Stimulated activated CD8-positive, alpha-beta memory T cell treated with anti-CD3 and anti-CD28 coated beads, Interleukin-2, amount 100 ng/mL, for 48 hours (primary cell): ENCODE data around the gene RIPOR3.
A peak's percentile ranks its signal among the peaks of the same experiment; 100 is the strongest.
"Not testable (repeated sequence)": the region's sequence is repeated elsewhere in the genome, so short reads cannot be mapped to it uniquely, and the experiment has no call there.

Experiments used
- DNase-seq, 2 donors: peaks; one replicate each; pipeline ENCODE4 v3.0.0-alpha.2; 2020; ENCODE audit warnings: low read depth in 2 of 2

Gene RIPOR3

GRCh38 chr20:50724851-50725723, 33.7 kb upstream of the RIPOR3 start:
- peak; percentile 44 to 71 for DNase-seq

DNA sequence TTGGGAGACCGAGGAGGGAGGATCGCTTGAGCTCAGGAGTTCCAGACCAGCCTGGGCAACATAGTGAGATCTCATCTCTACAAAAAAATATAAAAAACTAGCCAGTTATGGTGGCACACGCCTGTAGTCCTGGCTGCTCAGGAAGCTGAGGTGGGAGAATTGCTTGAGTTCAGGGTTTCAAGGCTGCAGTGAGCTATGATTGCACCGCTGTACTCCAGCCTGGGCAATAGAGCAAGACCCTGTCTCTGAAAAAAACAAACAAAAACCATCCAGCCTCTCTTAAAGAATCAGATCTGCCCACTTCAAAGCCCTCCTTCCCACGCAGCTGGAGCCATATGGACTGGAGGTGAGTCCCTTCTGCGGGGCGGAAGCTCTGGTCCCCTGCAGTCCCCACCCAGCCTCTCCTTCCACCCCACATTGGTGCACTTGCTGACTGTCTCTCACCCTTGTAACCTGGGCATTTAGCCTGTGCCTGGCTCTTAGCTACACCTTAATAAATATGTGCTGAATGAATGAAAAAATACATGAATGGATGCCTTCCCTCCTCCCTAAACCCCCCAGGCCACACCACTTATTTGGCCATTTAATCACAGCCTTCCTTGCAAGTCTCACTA, 32.9 kb upstream of the RIPOR3 start:
- no peak for DNase-seq

DNA sequence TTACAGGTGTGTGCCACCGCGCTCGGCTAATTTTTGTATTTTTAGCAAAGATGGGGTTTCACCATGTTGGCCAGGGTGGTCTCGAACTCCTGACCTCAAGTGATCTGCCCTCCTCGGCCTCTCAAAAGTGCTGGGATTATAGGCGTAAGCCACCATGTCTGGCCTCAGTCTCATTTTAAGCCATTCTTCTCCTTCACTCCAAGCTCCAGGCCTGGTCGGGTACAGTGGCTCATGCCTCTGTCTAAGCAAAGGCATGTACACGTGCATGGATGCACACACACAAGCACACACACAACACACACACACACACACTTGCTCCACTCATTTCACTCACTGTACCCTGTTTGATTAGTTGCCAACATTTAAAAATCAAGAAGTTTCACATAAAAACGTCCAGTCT, 32.3 kb upstream of the RIPOR3 start:
- DNase-seq = no peak

GRCh38 chr20:50722424-50723155, 31.2 kb upstream of the RIPOR3 start:
- no peak for DNase-seq

DNA sequence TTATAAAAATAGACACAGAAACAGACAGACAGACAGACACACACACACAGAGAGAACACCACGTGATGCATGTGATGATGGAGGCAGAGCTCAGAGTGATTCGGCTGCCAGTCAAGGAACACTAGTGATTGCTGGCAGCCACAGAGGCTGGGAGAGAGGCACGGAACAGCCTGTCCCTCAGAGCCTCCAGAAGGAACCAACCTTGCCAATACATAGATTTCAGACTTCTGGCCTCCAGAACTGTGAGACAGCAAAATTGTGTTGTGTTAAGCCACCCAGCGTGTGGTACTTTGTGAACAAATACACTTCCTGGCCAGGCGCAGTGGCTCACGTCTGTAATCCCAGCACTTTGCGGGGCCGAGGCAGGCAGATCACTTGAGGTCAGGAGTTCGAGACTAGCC, 30.5 kb upstream of the RIPOR3 start:
- no peak for DNase-seq

DNA sequence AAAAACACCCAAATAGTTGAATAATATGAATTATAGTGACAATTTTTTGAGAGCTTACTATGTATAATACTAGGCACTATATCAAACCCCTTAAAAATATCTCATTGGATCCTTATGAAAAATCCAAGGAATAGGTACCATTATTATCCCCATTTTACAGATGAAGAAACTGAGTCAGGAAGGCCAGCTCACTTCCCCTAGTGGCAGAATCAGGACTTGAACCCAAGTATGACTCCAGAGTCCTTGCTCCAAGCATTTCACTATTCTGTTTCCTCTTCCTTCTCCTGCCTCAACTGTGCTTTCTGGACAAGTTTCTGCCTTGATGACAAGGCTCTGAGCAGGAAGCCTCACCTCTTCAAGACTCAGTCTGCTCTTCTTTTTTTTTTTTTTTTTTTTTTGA, 29.2 kb upstream of the RIPOR3 start:
- no peak for DNase-seq

DNA sequence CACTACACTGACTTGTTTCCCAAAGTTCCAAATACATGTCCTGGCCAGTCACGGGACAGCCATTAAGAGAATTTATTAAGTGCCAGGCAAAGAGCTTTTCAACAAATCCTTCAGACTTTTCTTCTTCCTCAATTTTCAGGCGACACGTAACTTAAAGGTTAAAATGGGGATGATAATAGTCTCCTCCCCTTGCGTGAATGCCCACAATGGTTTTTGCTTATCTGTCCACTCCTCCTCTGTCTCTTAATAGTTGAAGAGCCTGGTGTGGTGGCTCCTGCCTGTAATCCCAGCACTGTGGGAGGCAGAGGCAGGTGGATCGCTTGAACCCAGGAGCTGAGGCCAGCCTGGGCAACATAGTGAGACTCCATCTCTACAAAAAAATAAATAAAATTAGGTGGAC, 28.7 kb upstream of the RIPOR3 start:
- no peak for DNase-seq

DNA sequence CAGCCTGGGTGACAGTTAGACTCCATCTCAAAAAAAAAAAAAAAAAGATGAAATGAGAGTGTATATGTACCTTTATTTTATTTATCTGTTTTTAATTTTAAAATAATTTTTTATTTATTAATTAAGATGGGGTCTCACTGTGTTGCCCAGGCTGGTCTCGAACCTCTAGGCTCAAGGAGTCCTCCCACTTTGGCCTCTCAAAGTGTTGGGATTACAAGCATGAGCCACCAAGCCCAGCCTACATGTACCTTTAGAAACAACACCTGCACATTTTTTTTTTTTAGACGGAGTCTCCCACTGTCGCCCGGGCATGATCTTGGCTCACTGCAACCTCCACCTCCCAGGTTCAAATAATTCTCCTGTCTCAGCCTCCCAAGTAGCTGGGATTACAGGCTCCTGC, 28.0 kb upstream of the RIPOR3 start:
- DNase-seq = no peak

DNA sequence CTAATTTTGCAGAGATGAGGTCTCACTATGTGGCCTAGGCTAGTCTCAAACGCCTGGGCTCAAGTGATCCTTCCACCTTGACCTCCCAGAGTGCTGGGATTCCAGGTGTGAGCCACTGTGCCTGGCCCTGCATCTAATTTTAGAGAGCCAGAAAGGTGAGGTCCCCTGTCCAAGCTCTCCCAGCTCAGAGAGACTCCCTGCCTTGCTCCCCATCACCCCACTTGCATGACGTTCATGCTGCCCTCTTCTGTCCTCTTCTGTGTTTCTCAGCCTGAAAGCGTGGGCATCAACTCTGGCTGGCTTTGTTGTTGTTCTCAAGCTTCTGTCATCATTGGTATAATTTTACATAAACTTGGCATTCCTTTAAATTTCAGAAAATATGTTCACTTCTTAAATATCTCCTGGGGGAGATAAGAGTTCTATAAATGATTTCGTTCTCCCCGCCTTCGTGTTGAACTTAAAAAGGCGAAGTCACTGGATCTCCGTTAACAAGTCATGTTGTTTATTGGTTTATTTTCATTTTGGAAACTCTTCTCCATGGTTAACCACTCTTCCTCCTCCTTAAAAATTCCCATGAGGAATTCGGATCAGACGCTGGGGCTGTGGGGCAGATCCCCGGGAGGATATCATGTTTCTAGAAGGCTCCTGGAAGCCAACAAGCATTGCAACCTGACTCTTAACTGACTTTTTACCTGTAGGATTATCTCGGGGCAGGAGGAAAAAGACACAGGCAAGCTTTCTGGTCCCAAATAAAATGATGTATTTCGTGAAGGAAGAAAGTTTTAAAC, 26.8 kb upstream of the RIPOR3 start:
- DNase-seq = no peak

- no peak for DNase-seq
Observed at GRCh38 chr20:50717312-50717711, 26.0 kb upstream of the RIPOR3 start.

DNA sequence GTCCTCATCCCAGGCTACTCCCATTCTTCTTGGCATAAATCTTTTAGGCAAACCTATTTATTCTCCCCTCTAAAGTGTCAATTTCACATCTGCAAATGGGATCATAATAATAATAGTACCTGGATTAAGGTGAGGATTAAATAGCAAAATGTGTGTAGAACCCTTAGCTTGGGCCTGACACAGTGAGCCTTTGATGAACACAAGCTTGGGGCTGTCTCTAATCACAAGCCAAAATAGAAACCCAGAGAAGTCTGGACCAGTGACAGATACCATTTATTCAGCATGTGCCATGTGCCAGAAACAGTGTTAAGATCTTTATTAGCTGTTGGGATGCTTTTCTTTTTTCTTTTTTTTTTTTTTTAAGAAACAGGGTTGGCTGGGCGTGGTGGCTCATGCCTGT, 25.2 kb upstream of the RIPOR3 start:
- no peak for DNase-seq

DNA sequence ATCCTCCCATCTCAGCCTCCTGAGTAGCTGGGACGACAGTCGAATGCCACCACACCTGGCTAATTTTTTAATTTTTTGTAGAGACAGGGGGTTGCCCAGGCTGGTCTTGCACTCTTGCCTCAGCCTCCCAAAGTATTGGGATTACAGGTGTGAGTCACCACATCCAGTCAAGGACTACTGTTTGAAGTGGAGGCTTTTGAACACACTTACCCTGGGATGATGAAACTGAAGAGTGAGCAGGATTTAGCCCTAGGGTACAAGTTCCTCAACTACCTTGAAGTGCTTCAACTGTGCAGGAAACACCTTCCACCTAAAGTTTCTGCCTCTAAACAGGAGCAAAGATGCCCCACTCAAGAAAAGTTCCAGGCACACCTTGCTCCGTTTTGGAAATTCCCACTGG, 24.4 kb upstream of the RIPOR3 start:
- no peak for DNase-seq

- not testable (repeated sequence) for DNase-seq
Observed at GRCh38 chr20:50714426-50714825, 23.1 kb upstream of the RIPOR3 start.

- DNase-seq = no peak
Observed at GRCh38 chr20:50713657-50714101, 22.3 kb upstream of the RIPOR3 start.

GRCh38 chr20:50712771-50713656, 21.7 kb upstream of the RIPOR3 start:
- no peak for DNase-seq

DNA sequence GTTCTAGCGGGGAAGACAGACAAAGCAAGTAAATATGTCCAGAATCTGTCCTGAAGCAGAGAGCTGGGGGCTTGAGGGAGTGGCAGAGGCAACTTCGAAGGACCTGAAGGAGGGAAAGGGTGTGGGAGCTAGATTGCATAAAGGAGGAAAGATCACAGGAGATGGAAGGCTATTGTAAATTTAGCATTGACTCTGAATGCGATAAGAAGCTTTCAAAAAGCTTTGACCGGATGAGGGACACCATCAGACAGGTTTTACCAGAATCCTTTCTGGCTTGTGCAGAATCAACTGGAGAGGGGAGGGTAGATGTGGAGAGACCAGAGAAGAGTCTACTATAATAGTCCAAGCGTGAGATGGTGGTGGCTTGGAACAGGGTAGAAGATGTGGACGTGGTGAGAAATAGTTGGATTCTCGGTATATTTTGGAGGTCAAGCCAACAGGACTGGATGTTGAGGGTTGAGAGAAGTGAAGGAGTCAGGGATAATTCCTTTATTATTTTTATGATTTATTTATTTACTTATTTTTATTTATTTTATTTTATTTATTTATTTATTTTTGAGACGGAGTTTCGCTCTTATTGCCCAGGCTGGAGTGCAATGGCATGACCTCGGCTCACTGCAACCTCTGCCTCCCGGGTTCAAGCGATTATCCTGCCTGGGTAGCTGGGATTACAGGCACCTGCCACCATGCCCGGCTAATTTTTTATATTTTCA, 19.9 kb upstream of the RIPOR3 start:
- no peak for DNase-seq

DNA sequence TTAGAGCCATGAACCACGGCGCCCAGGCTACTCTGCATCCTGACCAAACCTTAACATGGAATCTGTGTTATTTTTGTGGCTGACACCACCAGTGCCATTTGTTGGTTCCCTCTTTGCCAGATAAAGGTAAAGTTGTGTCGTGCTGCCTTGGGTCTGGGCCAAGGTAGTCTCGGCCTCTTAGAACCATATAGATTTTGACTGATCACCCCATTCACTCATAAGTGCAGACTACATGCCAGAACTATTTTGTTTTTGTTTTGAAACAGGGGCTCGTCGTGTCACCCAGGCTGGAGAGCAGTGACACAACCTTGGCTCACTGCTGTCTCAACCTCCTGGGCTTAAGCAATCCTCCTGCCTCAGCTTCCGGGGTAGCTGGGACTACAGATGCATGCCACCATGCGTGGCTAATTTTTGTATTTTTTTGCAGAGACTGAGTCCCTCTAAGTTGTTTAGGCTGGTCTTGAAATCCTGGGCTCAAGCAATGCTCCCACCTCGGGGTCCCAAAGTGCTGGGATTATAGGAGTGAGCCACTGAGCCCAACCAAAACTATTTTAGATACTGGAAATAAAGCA, 19.2 kb upstream of the RIPOR3 start:
- no peak for DNase-seq

DNA sequence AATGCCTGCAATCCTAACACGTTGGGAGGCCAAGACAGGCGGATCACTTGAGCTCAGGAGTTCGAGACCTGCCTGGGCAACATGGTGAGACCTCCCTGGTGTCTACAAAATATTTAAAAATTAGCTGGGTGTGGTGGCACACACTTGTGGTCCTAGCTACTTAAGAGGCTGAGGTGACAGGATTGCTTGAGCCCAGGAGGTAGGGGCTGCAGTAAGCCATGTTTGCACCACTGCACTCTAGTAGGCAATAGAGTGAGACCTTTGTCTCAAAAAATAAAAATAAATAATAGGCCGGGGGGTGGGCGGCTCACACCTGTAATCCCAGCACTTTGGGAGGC, 18.3 kb upstream of the RIPOR3 start:
- no peak for DNase-seq

- DNase-seq = no peak
Observed at GRCh38 chr20:50708845-50709635, 17.7 kb upstream of the RIPOR3 start.
